ENCODE data around the gene KCTD14. TPM values are rescaled to one million over a fixed set of nuclear protein-coding genes. Genes with fewer than 3 reads are reported as not detected.
"Not testable (repeated sequence)": the region's sequence is repeated elsewhere in the genome, so short reads cannot be mapped to it uniquely, and the experiment has no call there.

The KCTD14 gene
- total and polyA plus RNA-seq, 2 experiments from 2014 or later, result 6.0 to 8.1 TPM

- Histone ChIP-seq H3K4me3 (no peak overlapping the region), H3K27ac (peak overlapping the region; percentile 61), H4K20me1 (ENCODE audit: insufficient read depth, poor library complexity, severe bottlenecking) (no peaks in the 10 kb centered on the region), H3K9me2 (replicated peaks; ENCODE audit: insufficient read depth) (no peaks in the 10 kb centered on the region), H3K79me2 (no peaks in the 10 kb centered on the region), H3K4me2 (peak overlapping the region; percentile 46), H3K27me3 (no peaks in the 10 kb centered on the region), H3K4me1 (ENCODE audit: insufficient read depth) (peaks cover 9% of the 10 kb centered on the region), H2AFZ (no peak overlapping the region), H3K36me3 (replicated peaks; ENCODE audit: insufficient read depth, low read depth) (no peaks in the 10 kb centered on the region), H3K9me3 (ENCODE audit: low read depth) (no peaks in the 10 kb centered on the region)
- TF ChIP-seq CTCF (IDR thresholded peaks at IDR 0.05; ENCODE audit: poor library complexity) (no peak), EZH2 (IDR thresholded peaks at IDR 0.05; ENCODE audit: borderline replicate concordance) (no peak), EZH2phosphoT487 (IDR thresholded peaks at IDR 0.05; ENCODE audit: low read depth, severe bottlenecking, unreplicated experiment) (no peak)
- WGBS (ENCODE audit: low lambda C conversion rate, missing lambda C conversion rate), result 35% methylated on average over 4 of the region's 4 CpGs
- no peak for DNase-seq (ENCODE audit: low spot score)
Observed at GRCh38 chr11:78019808-78020207, 3.3 kb downstream of the KCTD14 start.

GRCh38 chr11:78015878-78016277 is 7.2 kb downstream of the KCTD14 start:
- peaks cover 9% of the 10 kb centered on the region for H3K4me1 ChIP-seq (ENCODE audit: insufficient read depth)
- WGBS (ENCODE audit: low lambda C conversion rate, missing lambda C conversion rate), result 89% methylated on average over 1 of the region's 1 CpG
- H3K4me2 ChIP-seq, result no peak overlapping the region
- H3K36me3 ChIP-seq (replicated peaks; ENCODE audit: insufficient read depth, low read depth), result no peaks in the 10 kb centered on the region
- no peaks in the 10 kb centered on the region for H3K9me3 ChIP-seq (ENCODE audit: low read depth)
- H3K79me2 ChIP-seq, result no peaks in the 10 kb centered on the region
- TF ChIP-seq CTCF (IDR thresholded peaks at IDR 0.05; ENCODE audit: poor library complexity) (no peak), EZH2phosphoT487 (IDR thresholded peaks at IDR 0.05; ENCODE audit: low read depth, severe bottlenecking, unreplicated experiment) (no peak), EZH2 (IDR thresholded peaks at IDR 0.05; ENCODE audit: borderline replicate concordance) (no peak)
- no peak for DNase-seq (ENCODE audit: low spot score)
- no peaks in the 10 kb centered on the region for H3K9me2 ChIP-seq (replicated peaks; ENCODE audit: insufficient read depth)
- H3K4me3 ChIP-seq, result no peak overlapping the region
- no peaks in the 10 kb centered on the region for H4K20me1 ChIP-seq (ENCODE audit: insufficient read depth, poor library complexity, severe bottlenecking)
- H3K27me3 ChIP-seq, result no peaks in the 10 kb centered on the region
- no peak overlapping the region for H3K27ac ChIP-seq
- no peak overlapping the region for H2AFZ ChIP-seq

GRCh38 chr11:78014937-78015520 is 8.0 kb downstream of the KCTD14 start:
- not testable (repeated sequence) for H4K20me1 ChIP-seq (ENCODE audit: insufficient read depth, poor library complexity, severe bottlenecking); DNase-seq (ENCODE audit: low spot score); H3K9me3 ChIP-seq (ENCODE audit: low read depth); H2AFZ ChIP-seq; H3K36me3 ChIP-seq (replicated peaks; ENCODE audit: insufficient read depth, low read depth); H3K27me3 ChIP-seq; H3K4me2 ChIP-seq; H3K4me1 ChIP-seq (ENCODE audit: insufficient read depth); H3K27ac ChIP-seq; H3K9me2 ChIP-seq (replicated peaks; ENCODE audit: insufficient read depth); H3K79me2 ChIP-seq; H3K4me3 ChIP-seq
- WGBS (ENCODE audit: low lambda C conversion rate, missing lambda C conversion rate), result 93% methylated on average over 6 of the region's 6 CpGs

GRCh38 chr11:78011301-78011700 is 11.8 kb downstream of the KCTD14 start:
- Histone ChIP-seq H3K4me1 (ENCODE audit: insufficient read depth) (no peaks in the 10 kb centered on the region), H3K9me3 (ENCODE audit: low read depth) (no peaks in the 10 kb centered on the region), H3K4me2 (no peak overlapping the region), H3K36me3 (replicated peaks; ENCODE audit: insufficient read depth, low read depth) (no peaks in the 10 kb centered on the region), H2AFZ (no peak overlapping the region), H3K9me2 (replicated peaks; ENCODE audit: insufficient read depth) (no peaks in the 10 kb centered on the region), H4K20me1 (ENCODE audit: insufficient read depth, poor library complexity, severe bottlenecking) (no peaks in the 10 kb centered on the region), H3K27ac (no peak overlapping the region), H3K79me2 (no peaks in the 10 kb centered on the region), H3K27me3 (no peaks in the 10 kb centered on the region), H3K4me3 (no peak overlapping the region)
- no peak for TF ChIP-seq EZH2 (IDR thresholded peaks at IDR 0.05; ENCODE audit: borderline replicate concordance)
- no peak for TF ChIP-seq EZH2phosphoT487 (IDR thresholded peaks at IDR 0.05; ENCODE audit: low read depth, severe bottlenecking, unreplicated experiment)
- no peak for TF ChIP-seq CTCF (IDR thresholded peaks at IDR 0.05; ENCODE audit: poor library complexity)
- WGBS (ENCODE audit: low lambda C conversion rate, missing lambda C conversion rate), result 72% methylated on average over 2 of the region's 2 CpGs
- no peak for DNase-seq (ENCODE audit: low spot score)
